GM21381 (cell line): ENCODE data around the gene GRN.
"Not testable (repeated sequence)": the region's sequence is repeated elsewhere in the genome, so short reads cannot be mapped to it uniquely, and the experiment has no call there.

Source experiments
- ATAC-seq: cut with Tn5 transposase; IDR thresholded peaks from one replicate; pipeline ENCODE4 v1.9.1; 2021; ENCODE audit warnings: mild to moderate bottlenecking, moderate library complexity; ENCODE audit not compliant: unreplicated experiment

The GRN gene

DNA sequence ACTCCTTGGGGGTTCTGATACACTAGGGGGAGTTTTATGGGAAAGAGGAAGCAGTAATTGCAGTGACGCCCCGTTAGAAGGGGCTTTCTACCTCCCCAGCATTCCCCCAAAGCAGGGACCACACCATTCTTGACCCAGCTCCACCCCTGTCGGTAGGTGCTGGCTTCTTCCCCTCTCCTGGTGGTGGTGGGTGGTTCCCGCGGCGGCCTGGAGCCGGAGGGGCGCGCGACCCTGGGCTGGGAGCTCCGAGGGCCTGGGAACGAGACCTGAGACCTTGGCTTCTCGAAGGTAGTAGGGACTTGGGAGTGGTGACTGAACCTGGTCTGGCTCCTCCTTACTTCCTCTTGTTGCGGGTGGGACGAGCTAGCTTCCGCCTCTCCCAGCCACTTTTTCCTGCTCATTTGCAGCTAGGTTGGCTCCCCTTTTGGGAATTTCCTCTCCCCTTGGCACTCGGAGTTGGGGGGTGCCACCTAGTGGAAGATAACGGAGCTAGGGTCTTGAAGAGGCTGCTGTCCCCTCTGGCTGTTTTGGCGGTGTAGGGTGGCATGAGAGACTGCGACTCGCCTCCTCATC is 438 bp downstream of the GRN start:
- ATAC-seq = peak; percentile 8

DNA sequence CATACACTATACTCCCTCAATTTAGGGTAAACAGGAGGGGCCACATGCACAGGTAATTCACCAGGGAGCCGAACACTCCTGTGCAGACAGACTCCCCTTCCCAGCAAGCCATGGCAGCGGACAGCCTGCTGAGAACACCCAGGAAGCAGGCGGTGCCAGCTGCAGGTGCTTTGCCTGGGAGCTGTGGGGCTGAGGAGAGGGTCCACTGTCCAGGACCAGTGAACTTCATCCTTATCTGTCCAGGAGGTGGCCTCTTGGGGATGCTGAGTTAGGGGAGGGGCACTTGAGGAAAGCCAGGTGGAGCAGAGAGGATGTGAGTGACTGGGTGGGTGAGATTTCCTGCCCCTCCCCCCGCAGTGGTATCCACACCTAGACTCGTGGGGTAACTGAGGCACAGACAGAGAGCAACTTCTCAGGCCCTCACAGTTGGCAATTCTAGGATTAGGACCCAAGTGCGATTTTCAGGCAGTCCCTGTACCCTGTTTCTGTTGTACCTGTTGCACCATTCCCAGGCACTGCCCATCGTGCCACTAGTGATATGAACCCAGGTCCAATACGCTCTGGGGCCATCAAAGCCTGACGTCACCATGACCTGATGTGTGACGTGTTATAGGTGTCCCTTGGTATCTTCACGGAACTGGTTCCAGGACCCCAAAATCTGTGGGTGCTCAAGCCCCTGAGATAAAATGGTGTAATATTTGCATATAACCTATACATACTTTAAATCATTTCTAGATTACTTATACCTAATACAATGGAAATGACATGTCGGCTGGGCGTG is 1.2 kb downstream of the GRN start:
- ATAC-seq = no peak

DNA sequence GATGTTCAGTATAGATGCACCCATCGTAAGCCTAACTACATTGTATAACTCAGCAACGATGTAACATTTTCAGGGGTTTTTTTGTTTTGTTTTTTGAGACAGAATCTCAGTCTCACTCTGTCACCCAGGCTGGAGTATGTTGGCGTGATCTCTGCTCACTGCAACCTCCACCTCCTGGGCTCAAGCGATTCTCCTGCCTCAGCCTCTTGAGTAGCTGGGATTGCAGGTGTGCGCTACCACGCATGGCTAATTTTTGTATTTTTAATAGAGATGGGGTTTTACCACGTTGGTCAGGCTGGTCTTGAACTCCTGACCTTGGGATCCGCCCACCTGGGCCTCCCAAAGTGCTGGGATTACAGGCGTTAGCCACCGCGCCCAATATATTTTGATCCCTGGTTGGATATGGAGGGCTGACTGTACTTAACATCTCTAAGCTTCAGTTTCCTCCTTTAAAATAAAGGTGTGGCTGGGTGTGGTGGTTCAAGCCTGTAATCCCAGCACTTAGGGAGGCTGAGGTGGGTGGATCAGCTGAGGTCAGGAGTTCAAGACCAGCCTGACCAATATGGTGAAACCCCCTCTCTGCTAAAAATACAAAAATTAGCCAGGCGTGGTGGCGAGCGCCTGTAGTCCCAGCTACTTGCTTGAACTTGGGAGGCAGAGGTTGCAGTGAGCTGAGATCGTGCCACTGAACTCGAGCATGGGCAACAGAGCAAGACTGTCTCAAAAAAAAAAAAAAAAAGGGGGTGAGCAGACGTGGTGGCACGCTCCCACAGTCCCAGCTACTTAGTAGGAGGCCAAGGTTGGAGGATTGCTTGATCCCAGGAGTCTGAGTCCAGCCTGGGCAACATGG is 2.3 kb downstream of the GRN start:
- not testable (repeated sequence) for ATAC-seq

GRCh38 chr17:44348234-44348987 is 3.3 kb downstream of the GRN start:
- peak; percentile 42 for ATAC-seq

- no peak for ATAC-seq
Observed at GRCh38 chr17:44348988-44349364, 3.9 kb downstream of the GRN start.

DNA sequence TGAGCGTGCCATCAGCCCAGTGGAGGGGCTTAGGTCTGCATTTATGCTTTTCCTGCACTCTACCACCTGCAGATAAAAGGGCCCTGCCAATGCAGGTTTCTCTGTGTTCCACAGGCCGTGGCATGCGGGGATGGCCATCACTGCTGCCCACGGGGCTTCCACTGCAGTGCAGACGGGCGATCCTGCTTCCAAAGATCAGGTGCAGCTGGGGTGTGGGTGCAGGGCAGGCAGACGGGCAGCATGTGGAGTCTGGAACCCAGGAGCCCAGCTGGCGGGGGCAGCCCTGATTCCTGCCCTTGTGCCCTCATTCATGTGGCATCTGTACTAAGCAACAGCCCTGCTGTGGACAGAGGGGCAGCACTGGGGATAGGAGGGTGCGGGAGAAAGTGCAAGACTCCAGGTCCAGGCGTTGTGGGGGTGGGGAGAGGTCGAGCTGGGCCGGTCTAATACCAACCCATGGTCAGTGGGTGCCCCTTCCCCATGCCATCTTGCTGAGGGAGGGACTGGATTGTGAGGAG is 4.5 kb downstream of the GRN start:
- ATAC-seq = no peak

GRCh38 chr17:44350733-44351226 is 5.7 kb downstream of the GRN start:
- no peak for ATAC-seq

- ATAC-seq = no peak
Observed at GRCh38 chr17:44351464-44351863, 6.4 kb downstream of the GRN start.

GRCh38 chr17:44351961-44352827 is 7.1 kb downstream of the GRN start:
- no peak for ATAC-seq

DNA sequence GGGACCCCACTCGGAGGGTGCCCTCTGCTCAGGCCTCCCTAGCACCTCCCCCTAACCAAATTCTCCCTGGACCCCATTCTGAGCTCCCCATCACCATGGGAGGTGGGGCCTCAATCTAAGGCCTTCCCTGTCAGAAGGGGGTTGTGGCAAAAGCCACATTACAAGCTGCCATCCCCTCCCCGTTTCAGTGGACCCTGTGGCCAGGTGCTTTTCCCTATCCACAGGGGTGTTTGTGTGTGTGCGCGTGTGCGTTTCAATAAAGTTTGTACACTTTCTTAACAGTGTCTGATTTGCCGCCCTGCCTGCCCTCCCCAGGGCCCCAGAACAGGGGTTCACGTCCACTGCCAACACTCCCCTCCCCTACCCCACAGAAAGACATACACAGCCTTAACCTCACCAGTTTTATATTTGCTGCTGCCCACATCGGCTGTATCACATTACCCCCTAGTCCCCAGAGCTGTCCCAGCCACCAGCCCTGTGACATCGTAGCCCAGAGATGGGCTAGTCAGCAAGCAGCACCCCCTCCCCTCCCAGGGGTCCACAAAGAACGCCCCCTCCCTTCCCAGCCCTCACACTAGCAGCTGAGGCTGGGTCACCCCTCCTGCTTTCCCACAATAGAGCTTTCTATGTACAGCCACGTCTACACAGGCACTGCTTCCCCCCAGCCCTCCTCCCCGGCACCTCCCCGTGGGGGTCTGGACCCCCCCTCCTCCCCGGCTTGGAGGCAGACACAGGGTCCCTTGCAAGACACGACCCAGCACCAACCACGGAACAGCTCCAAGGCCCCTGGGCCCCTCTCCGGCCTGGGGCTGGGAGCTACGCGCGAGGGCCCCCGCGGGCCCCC is 7.9 kb downstream of the GRN start:
- ATAC-seq = no peak

GRCh38 chr17:44353672-44354331 is 8.7 kb downstream of the GRN start:
- no peak for ATAC-seq

DNA sequence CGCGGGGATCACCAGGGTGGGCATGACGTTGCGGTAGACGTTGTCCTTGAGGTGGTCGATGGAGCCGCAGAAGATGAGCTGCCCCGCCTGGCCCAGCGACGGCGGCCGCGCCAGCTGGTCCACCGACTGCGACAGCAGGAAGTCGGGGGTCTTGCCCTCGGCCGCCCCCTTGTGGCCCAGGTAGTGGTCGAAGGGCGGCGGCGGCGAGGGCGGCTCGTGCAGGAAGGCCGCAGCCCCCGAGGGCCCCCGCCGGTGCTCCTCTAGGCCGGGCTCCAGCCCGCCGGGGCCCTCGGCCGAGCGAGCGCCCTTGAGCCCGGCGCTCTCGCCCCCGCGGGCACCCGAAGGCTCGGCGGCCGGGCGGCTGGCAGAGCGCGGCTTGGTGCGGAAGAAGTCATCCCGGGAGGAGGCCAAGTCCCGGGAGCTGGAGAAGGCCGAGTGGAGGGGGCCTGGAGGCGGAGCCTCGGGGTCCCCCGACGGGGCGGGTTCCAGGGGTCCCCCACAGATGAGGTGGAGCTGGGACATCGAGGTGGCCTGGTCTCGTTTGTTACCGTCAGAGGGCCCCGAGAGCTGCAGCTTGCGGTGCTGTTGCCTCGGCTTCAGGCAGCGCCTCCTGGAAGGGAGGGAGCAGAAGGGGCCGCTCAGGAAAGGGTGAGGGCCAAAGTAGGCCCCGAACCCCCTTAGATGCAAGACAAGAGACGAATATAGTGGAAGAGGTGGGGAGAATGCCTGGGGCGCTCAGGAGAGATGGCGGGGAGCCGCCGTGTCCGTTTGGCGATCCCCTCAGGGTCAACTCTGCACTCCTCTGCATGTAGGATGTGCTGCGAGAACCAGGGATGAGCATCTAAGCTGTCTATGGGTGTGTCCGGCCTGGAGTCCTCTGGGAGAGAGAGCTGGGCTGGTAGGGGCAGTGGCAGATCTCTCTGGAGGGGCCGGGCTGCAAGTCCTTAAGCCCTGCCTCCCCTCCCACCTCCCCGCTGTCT is 9.8 kb downstream of the GRN start:
- no peak for ATAC-seq

GRCh38 chr17:44355642-44356099 is 10.6 kb downstream of the GRN start:
- no peak for ATAC-seq

GRCh38 chr17:44356241-44356640 is 11.1 kb downstream of the GRN start:
- no peak for ATAC-seq

DNA sequence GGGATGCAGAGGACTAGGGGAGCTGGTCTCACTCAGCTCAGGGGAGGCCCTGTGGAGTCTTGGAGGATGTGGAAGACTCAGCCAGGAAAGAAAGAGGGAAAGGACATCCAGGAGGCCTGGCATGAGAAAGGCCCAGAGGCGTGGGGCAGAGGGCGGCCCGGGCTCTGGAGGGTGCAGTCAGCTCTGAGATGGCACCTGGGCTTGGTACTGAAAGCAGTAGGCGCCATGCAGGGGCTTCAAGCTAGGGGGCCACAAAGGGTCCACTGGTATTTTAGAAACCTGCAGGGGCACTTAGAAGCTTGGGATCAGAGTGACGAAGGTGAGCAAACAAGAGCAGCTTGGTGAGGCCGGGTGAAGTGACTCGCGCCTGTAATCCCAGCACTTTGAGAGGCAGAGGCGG is 13.0 kb downstream of the GRN start:
- no peak for ATAC-seq

GRCh38 chr17:44359006-44359405 is 13.9 kb downstream of the GRN start:
- no peak for ATAC-seq
